Airway epithelial cell (primary cell): ENCODE measurements around the gene RIPK3. TPM values are rescaled to one million over a fixed set of nuclear protein-coding genes. Genes with fewer than 3 reads are reported as not detected.

Source experiments
- total RNA-seq: library from RNA; depleted of rRNA; stranded (reverse); fragments of >200 nt; gene quantifications from 2 replicates; pipeline ENCODE4 v1.2.3, GENCODE V29; 2015

Gene RIPK3
- total RNA-seq, result 5.4 and 6.0 TPM in 2 replicates

GRCh38 chr14:24339284-24340151 is at the start of gene RIPK3:
RIPK3 (minus strand) TSS chr14:24339991; CDS start chr14:24339826, 165 bp downstream.

GRCh38 chr14:24367514-24368211 is 27.9 kb upstream of the RIPK3 start, which contains the start of gene NFATC4:
NFATC4 (plus strand) TSS chr14:24368184; CDS start chr14:24368341, 157 bp downstream.

GRCh38 chr14:24334431-24335291 is 5.1 kb downstream of the RIPK3 start, which contains the start of gene ADCY4:
ADCY4 (minus strand) TSS chr14:24335071; CDS start chr14:24334652, 419 bp downstream.

GRCh38 chr14:24310646-24311604 is 28.9 kb downstream of the RIPK3 start, which contains the start of gene LTB4R:
LTB4R (plus strand) TSS chr14:24311502; CDS start chr14:24315652, 4,150 bp downstream.

GRCh38 chr14:24309538-24310264 is 30.1 kb downstream of the RIPK3 start, which contains the start of gene LTB4R2:
LTB4R2 (plus strand) TSS chr14:24310140; CDS start chr14:24310665, 525 bp downstream.

GRCh38 chr14:24307575-24308341 is 32.0 kb downstream of the RIPK3 start, which contains the start of gene CIDEB:
CIDEB (minus strand) TSS chr14:24307977; CDS start chr14:24307858, 119 bp downstream.

GRCh38 chr14:24299255-24300191 is 40.3 kb downstream of the RIPK3 start, which contains the start of the genes DHRS1 and NOP9:
DHRS1 (minus strand) TSS chr14:24299780; CDS start chr14:24299106, 674 bp downstream.
NOP9 (plus strand) TSS chr14:24299850; CDS start chr14:24299955, 105 bp downstream.

Other genes with a start within 250 kb of the RIPK3 start
- gene PCK2, start 245.7 kb downstream of the RIPK3 start, total RNA-seq, result 15.0 and 15.2 TPM in 2 replicates
- 37.3 and 48.1 TPM in 2 replicates for gene DCAF11, start 225.2 kb downstream of the RIPK3 start, total RNA-seq
- 0.23 and 1.5 TPM in 2 replicates for gene NRL, start 225.0 kb downstream of the RIPK3 start, total RNA-seq
- gene FITM1, start 209.3 kb downstream of the RIPK3 start, total RNA-seq, result not detected in 2 replicates
- 143 and 167 TPM in 2 replicates for gene PSME1, start 203.8 kb downstream of the RIPK3 start, total RNA-seq
- 19.5 and 25.0 TPM in 2 replicates for gene EMC9, start 198.4 kb downstream of the RIPK3 start, total RNA-seq
- 54.1 and 80.0 TPM in 2 replicates for gene PSME2, start 193.4 kb downstream of the RIPK3 start, total RNA-seq
- 37.5 and 96.2 TPM in 2 replicates for gene RNF31, start 192.5 kb downstream of the RIPK3 start, total RNA-seq
- gene IRF9, start 178.7 kb downstream of the RIPK3 start, total RNA-seq, result 10.6 and 14.6 TPM in 2 replicates
- gene REC8, start 167.9 kb downstream of the RIPK3 start, total RNA-seq, result 20.7 and 24.2 TPM in 2 replicates
- gene IPO4, start 151.2 kb downstream of the RIPK3 start, total RNA-seq, result 69.6 and 70.8 TPM in 2 replicates
- gene TM9SF1, start 144.6 kb downstream of the RIPK3 start, total RNA-seq, result 46.4 and 51.1 TPM in 2 replicates
- not detected in 2 replicates for gene TSSK4, start 134.3 kb downstream of the RIPK3 start, total RNA-seq
- gene CHMP4A, start 126.5 kb downstream of the RIPK3 start, total RNA-seq, result 60.7 and 77.1 TPM in 2 replicates
- gene MDP1, start 123.9 kb downstream of the RIPK3 start, total RNA-seq, result 11.5 and 12.0 TPM in 2 replicates
- gene NEDD8, start 107.6 kb downstream of the RIPK3 start, total RNA-seq, result 243 and 248 TPM in 2 replicates
- 30.3 and 45.9 TPM in 2 replicates for gene GMPR2, start 107.1 kb downstream of the RIPK3 start, total RNA-seq
- 52.2 and 64.4 TPM in 2 replicates for gene TINF2, start 97.4 kb downstream of the RIPK3 start, total RNA-seq
- 229 and 247 TPM in 2 replicates for gene TGM1, start 76.8 kb downstream of the RIPK3 start, total RNA-seq
- 58.5 and 80.3 TPM in 2 replicates for gene RABGGTA, start 68.4 kb downstream of the RIPK3 start, total RNA-seq
- gene DHRS1, start 40.2 kb downstream of the RIPK3 start, total RNA-seq, result 82.6 and 85.4 TPM in 2 replicates
- 20.7 and 32.6 TPM in 2 replicates for gene NOP9, start 40.1 kb downstream of the RIPK3 start, total RNA-seq
- gene CIDEB, start 32.0 kb downstream of the RIPK3 start, total RNA-seq, result 2.2 and 2.7 TPM in 2 replicates
- gene LTB4R2, start 29.9 kb downstream of the RIPK3 start, total RNA-seq, result 55.2 and 59.3 TPM in 2 replicates
- gene LTB4R, start 28.5 kb downstream of the RIPK3 start, total RNA-seq, result 7.7 and 16.1 TPM in 2 replicates
- 0.85 and 1.6 TPM in 2 replicates for gene ADCY4, start 4.9 kb downstream of the RIPK3 start, total RNA-seq
- 24.3 and 29.6 TPM in 2 replicates for gene NFATC4, start 28.2 kb upstream of the RIPK3 start, total RNA-seq
- gene NYNRIN, start 59.0 kb upstream of the RIPK3 start, total RNA-seq, result 16.4 and 21.9 TPM in 2 replicates
- gene CBLN3, start 89.7 kb upstream of the RIPK3 start, total RNA-seq, result 0.56 and 1.1 TPM in 2 replicates
- 60.4 and 66.9 TPM in 2 replicates for gene KHNYN, start 90.0 kb upstream of the RIPK3 start, total RNA-seq
- gene SDR39U1, start 102.8 kb upstream of the RIPK3 start, total RNA-seq, result 17.0 and 34.2 TPM in 2 replicates
- not detected in 2 replicates for gene CMA1, start 168.3 kb upstream of the RIPK3 start, total RNA-seq
- gene CTSG, start 236.3 kb upstream of the RIPK3 start, total RNA-seq, result not detected in 2 replicates